WTC11 (cell line): ENCODE results near the gene TIMM8A. TPM values are rescaled to one million over a fixed set of nuclear protein-coding genes. Genes with fewer than 3 reads are reported as not detected.

Experiments
- ATAC-seq: fragments of 200-7000 bp; cut with Tn5 transposase; 2 replicates; pipeline ENCODE4 v1.10.0; 2021; ENCODE audit warnings: mild to moderate bottlenecking, moderate library complexity
- CTCF ChIA-PET: fragments of 300-600 bp; sonication (Branson Sonifier 250); formaldehyde crosslinking; loops from one replicate; lab custom pipeline; 2021; ENCODE audit warnings: antibody characterized with exemption; lab: Charles Lee
- POLR2A ChIA-PET: fragments of 350-600 bp; sonication (Branson Sonifier 250); formaldehyde crosslinking; loops from one replicate; lab custom pipeline; 2021; ENCODE audit warnings: antibody characterized with exemption; lab: Charles Lee
- DNase-seq: peaks from one replicate; pipeline ENCODE4 v3.0.0; 2021; ENCODE audit warnings: low spot score
- H3K27ac Mint-ChIP-seq: 2 replicates; pipeline ENCODE4 v1.8.0; 2021; ENCODE audit warnings: mixed read lengths
- H3K27me3 Mint-ChIP-seq: 2 replicates; pipeline ENCODE4 v1.8.0; 2021; ENCODE audit warnings: low read depth, mild to moderate bottlenecking, moderate library complexity, mixed read lengths
- H3K36me3 Mint-ChIP-seq: 2 replicates; pipeline ENCODE4 v1.8.0; 2021; ENCODE audit warnings: mixed read lengths
- H3K4me1 Mint-ChIP-seq: 2 replicates; pipeline ENCODE4 v1.8.0; 2022; ENCODE audit warnings: mixed read lengths
- H3K4me3 Mint-ChIP-seq: 2 replicates; pipeline ENCODE4 v1.8.0; 2021; ENCODE audit warnings: mild to moderate bottlenecking, moderate library complexity, mixed read lengths
- H3K9me3 Mint-ChIP-seq: 2 replicates; pipeline ENCODE4 v1.8.0; 2021; ENCODE audit warnings: mixed read lengths
- CBFB ChIP-seq: sonication (generic); formaldehyde crosslinking; IDR thresholded peaks from 2 replicates; pipeline ENCODE4 v1.8.1; 2022; ENCODE audit warnings: mild to moderate bottlenecking, low read depth, missing genetic modification reagents
- CREM ChIP-seq: sonication (generic); formaldehyde crosslinking; IDR thresholded peaks from 2 replicates; pipeline ENCODE4 v1.8.1; 2022; ENCODE audit warnings: mild to moderate bottlenecking, missing genetic modification reagents, moderate library complexity
- EMX1 ChIP-seq: fragments of 250-450 bp; sonication (Bioruptor Pico); IDR thresholded peaks from 2 replicates; pipeline ENCODE4 v1.8.0; 2021; ENCODE audit warnings: mild to moderate bottlenecking
- FOXP1 ChIP-seq: sonication (generic); formaldehyde crosslinking; IDR thresholded peaks from 2 replicates; pipeline ENCODE4 v1.8.0; 2022; ENCODE audit warnings: missing genetic modification reagents, mild to moderate bottlenecking, moderate library complexity, borderline replicate concordance
- NFE2L1 ChIP-seq: sonication (generic); formaldehyde crosslinking; IDR thresholded peaks from 2 replicates; pipeline ENCODE4 v1.8.1; 2023; ENCODE audit warnings: missing genetic modification reagents
- NR1H2 ChIP-seq: sonication (generic); formaldehyde crosslinking; IDR thresholded peaks from 2 replicates; pipeline ENCODE4 v1.9.0; 2021; ENCODE audit warnings: mild to moderate bottlenecking, moderate library complexity, missing genetic modification reagents
- NR2C2 ChIP-seq: sonication (generic); formaldehyde crosslinking; IDR thresholded peaks from 2 replicates; pipeline ENCODE4 v1.8.0; 2022; ENCODE audit warnings: mild to moderate bottlenecking, missing genetic modification reagents
- PRRX2 ChIP-seq: fragments of 250-450 bp; sonication (Bioruptor Pico); IDR thresholded peaks from 2 replicates; pipeline ENCODE4 v1.8.0; 2021; ENCODE audit warnings: mild to moderate bottlenecking
- ZNF263 ChIP-seq: sonication (generic); formaldehyde crosslinking; IDR thresholded peaks from 2 replicates; pipeline ENCODE4 v1.8.1; 2022; ENCODE audit warnings: low read depth, mild to moderate bottlenecking, moderate library complexity, missing genetic modification reagents
- ZNF317 ChIP-seq: sonication (generic); formaldehyde crosslinking; IDR thresholded peaks from 2 replicates; pipeline ENCODE4 v1.8.1; 2023; ENCODE audit warnings: low read depth, mild to moderate bottlenecking, moderate library complexity, missing genetic modification reagents, borderline replicate concordance
- ZNF423 ChIP-seq: fragments of 250-450 bp; sonication (Bioruptor Pico); IDR thresholded peaks from 2 replicates; pipeline ENCODE4 v2.1.2; 2022; ENCODE audit warnings: mild to moderate bottlenecking, moderate library complexity
- total RNA-seq: library from RNA; stranded (reverse); gene quantifications from 3 replicates; pipeline ENCODE4 v1.2.3, GENCODE V29; 2021
- TF ChIP-seq, protein P1 (sequence below): sonication (generic); formaldehyde crosslinking; IDR thresholded peaks from 2 replicates; pipeline ENCODE4 v1.8.1; 2023; ENCODE audit warnings: mild to moderate bottlenecking, moderate library complexity, missing genetic modification reagents
- TF ChIP-seq, protein P2 (sequence below): sonication (generic); formaldehyde crosslinking; IDR thresholded peaks from 2 replicates; pipeline ENCODE4 v1.8.0; 2022; ENCODE audit warnings: missing genetic modification reagents
- TF ChIP-seq, protein P3 (sequence below): sonication (generic); formaldehyde crosslinking; IDR thresholded peaks from 2 replicates; pipeline ENCODE4 v1.8.1; 2022; ENCODE audit warnings: low read depth, mild to moderate bottlenecking, moderate library complexity, missing genetic modification reagents, borderline replicate concordance
- TF ChIP-seq, protein P4 (sequence below): sonication (generic); formaldehyde crosslinking; IDR thresholded peaks from 2 replicates; pipeline ENCODE4 v1.8.0; 2023; ENCODE audit warnings: mild to moderate bottlenecking, missing genetic modification reagents
- TF ChIP-seq, protein P5 (sequence below): fragments of 250-450 bp; sonication (Bioruptor Pico); IDR thresholded peaks from 2 replicates; pipeline ENCODE4 v1.9.0; 2021; ENCODE audit warnings: mild to moderate bottlenecking, borderline replicate concordance
- TF ChIP-seq, protein P6 (sequence below): fragments of 250-450 bp; sonication (Bioruptor Pico); conservative IDR thresholded peaks from 2 replicates; pipeline ENCODE4 v1.9.0; 2021; ENCODE audit warnings: mild to moderate bottlenecking
- TF ChIP-seq, protein P7 (sequence below): sonication (generic); formaldehyde crosslinking; conservative IDR thresholded peaks from 2 replicates; pipeline ENCODE4 v1.8.1; 2022; ENCODE audit warnings: mild to moderate bottlenecking, missing genetic modification reagents

Gene TIMM8A
- total RNA-seq, 1 experiment from 2014 or later = 31.8 TPM

DNA sequence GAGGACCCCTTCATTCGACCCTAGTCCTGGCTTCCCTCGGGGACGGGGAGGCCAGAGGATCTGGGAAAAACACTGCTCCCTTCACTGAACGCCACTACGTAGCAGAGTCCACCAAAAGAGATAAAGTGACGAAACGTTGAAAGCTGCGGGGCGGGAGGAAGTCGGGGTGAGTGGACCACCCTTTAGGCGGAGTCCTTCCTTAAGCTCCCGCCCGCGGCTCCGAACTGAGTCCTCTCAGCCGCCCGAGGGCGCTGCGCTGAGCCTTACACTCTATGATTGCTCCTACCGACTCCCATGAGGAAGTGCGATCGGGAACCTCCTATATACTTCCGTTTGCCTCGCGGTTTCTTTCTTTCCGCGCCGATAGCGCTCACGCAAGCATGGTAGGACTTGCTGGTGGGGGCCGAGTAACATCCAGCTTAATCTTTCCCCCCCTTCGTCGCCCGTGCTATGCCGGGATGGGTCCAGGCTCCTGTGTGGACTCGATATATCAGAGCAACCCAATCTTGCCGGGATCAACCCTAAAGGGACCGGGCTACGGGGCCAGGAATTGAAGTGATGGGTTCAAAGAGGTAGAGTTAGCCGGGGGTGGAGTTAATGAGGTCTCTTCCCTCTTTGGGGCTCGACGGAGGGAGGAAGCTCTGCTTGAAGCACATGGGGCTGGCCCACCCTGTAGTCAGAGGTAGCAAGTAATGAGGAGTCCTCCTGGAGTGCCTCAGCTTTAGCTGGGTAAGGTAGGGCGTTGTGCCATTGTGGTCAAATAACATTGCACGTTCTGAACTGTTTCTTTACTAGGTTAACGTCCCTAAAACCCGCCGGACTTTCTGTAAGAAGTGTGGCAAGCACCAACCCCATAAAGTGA lies 42.4 kb upstream of the TIMM8A start, which contains the start of gene RPL36A (continued):
- TF ChIP-seq, protein P1, sequence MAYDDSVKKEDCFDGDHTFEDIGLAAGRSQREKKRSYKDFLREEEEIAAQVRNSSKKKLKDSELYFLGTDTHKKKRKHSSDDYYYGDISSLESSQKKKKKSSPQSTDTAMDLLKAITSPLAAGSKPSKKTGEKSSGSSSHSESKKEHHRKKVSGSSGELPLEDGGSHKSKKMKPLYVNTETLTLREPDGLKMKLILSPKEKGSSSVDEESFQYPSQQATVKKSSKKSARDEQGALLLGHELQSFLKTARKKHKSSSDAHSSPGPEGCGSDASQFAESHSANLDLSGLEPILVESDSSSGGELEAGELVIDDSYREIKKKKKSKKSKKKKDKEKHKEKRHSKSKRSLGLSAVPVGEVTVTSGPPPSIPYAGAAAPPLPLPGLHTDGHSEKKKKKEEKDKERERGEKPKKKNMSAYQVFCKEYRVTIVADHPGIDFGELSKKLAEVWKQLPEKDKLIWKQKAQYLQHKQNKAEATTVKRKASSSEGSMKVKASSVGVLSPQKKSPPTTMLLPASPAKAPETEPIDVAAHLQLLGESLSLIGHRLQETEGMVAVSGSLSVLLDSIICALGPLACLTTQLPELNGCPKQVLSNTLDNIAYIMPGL (CRISPR knock-in tag) = 0 out of 2 replicates have a peak, but pooled peaks have one; percentile 23
- TF ChIP-seq NR1H2 = no peak
- no peak for TF ChIP-seq ZNF263 (CRISPR knock-in tag)
- TF ChIP-seq EMX1 (CRISPR knock-in tag) = peak; percentile 95
- TF ChIP-seq ZNF423 (CRISPR knock-in tag) = no peak
- peak; percentile 76 for TF ChIP-seq PRRX2 (CRISPR knock-in tag)

DNA sequence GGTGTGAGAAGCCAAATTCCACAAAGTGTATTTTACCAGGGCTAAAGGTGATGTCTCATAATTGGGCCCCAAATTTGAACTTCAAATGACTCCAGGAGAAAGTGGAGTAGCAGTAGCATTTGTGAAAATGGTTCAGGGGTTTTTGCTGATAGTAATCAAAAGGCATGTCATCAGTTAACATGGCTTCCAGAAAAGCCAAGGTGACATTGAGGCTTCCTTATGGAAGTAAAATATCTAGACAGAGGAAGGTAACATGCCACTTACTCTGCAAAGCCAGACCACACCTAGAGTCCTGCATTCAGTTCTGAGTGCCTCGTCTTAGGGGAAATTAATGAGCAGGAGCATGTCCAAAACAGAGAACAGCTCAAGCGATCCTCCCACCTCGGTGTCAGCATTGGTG lies 40.1 kb upstream of the TIMM8A start:
- no peaks in the 10 kb centered on the region for H3K9me3 Mint-ChIP-seq
- no peak overlapping the region for H3K27ac Mint-ChIP-seq
- peaks cover 27% of the 10 kb centered on the region for H3K36me3 Mint-ChIP-seq
- DNase-seq = no peak
- no peaks in the 10 kb centered on the region for H3K27me3 Mint-ChIP-seq
- CTCF ChIA-PET = no interaction called here
- no peak for ATAC-seq
- peaks cover 17% of the 10 kb centered on the region for H3K4me1 Mint-ChIP-seq
- POLR2A ChIA-PET = no interaction called here
- no peak overlapping the region for H3K4me3 Mint-ChIP-seq
- TF ChIP-seq, protein P2, sequence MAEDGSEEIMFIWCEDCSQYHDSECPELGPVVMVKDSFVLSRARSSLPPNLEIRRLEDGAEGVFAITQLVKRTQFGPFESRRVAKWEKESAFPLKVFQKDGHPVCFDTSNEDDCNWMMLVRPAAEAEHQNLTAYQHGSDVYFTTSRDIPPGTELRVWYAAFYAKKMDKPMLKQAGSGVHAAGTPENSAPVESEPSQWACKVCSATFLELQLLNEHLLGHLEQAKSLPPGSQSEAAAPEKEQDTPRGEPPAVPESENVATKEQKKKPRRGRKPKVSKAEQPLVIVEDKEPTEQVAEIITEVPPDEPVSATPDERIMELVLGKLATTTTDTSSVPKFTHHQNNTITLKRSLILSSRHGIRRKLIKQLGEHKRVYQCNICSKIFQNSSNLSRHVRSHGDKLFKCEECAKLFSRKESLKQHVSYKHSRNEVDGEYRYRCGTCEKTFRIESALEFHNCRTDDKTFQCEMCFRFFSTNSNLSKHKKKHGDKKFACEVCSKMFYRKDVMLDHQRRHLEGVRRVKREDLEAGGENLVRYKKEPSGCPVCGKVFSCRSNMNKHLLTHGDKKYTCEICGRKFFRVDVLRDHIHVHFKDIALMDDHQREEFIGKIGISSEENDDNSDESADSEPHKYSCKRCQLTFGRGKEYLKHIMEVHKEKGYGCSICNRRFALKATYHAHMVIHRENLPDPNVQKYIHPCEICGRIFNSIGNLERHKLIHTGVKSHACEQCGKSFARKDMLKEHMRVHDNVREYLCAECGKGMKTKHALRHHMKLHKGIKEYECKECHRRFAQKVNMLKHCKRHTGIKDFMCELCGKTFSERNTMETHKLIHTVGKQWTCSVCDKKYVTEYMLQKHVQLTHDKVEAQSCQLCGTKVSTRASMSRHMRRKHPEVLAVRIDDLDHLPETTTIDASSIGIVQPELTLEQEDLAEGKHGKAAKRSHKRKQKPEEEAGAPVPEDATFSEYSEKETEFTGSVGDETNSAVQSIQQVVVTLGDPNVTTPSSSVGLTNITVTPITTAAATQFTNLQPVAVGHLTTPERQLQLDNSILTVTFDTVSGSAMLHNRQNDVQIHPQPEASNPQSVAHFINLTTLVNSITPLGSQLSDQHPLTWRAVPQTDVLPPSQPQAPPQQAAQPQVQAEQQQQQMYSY (CRISPR knock-in tag) = no peak
- TF ChIP-seq, protein P3, sequence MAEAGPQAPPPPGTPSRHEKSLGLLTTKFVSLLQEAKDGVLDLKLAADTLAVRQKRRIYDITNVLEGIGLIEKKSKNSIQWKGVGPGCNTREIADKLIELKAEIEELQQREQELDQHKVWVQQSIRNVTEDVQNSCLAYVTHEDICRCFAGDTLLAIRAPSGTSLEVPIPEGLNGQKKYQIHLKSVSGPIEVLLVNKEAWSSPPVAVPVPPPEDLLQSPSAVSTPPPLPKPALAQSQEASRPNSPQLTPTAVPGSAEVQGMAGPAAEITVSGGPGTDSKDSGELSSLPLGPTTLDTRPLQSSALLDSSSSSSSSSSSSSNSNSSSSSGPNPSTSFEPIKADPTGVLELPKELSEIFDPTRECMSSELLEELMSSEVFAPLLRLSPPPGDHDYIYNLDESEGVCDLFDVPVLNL (CRISPR knock-in tag) = no peak
- TF ChIP-seq ZNF263 (CRISPR knock-in tag) (no peak), CBFB (CRISPR knock-in tag) (no peak), FOXP1 (CRISPR knock-in tag) (no peak), ZNF317 (CRISPR knock-in tag) (no peak), CREM (CRISPR knock-in tag) (no peak), NR2C2 (no peak), NFE2L1 (no peak)
- TF ChIP-seq, protein P4, sequence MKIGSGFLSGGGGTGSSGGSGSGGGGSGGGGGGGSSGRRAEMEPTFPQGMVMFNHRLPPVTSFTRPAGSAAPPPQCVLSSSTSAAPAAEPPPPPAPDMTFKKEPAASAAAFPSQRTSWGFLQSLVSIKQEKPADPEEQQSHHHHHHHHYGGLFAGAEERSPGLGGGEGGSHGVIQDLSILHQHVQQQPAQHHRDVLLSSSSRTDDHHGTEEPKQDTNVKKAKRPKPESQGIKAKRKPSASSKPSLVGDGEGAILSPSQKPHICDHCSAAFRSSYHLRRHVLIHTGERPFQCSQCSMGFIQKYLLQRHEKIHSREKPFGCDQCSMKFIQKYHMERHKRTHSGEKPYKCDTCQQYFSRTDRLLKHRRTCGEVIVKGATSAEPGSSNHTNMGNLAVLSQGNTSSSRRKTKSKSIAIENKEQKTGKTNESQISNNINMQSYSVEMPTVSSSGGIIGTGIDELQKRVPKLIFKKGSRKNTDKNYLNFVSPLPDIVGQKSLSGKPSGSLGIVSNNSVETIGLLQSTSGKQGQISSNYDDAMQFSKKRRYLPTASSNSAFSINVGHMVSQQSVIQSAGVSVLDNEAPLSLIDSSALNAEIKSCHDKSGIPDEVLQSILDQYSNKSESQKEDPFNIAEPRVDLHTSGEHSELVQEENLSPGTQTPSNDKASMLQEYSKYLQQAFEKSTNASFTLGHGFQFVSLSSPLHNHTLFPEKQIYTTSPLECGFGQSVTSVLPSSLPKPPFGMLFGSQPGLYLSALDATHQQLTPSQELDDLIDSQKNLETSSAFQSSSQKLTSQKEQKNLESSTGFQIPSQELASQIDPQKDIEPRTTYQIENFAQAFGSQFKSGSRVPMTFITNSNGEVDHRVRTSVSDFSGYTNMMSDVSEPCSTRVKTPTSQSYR (CRISPR knock-in tag) = no peak
- TF ChIP-seq, protein P5, sequence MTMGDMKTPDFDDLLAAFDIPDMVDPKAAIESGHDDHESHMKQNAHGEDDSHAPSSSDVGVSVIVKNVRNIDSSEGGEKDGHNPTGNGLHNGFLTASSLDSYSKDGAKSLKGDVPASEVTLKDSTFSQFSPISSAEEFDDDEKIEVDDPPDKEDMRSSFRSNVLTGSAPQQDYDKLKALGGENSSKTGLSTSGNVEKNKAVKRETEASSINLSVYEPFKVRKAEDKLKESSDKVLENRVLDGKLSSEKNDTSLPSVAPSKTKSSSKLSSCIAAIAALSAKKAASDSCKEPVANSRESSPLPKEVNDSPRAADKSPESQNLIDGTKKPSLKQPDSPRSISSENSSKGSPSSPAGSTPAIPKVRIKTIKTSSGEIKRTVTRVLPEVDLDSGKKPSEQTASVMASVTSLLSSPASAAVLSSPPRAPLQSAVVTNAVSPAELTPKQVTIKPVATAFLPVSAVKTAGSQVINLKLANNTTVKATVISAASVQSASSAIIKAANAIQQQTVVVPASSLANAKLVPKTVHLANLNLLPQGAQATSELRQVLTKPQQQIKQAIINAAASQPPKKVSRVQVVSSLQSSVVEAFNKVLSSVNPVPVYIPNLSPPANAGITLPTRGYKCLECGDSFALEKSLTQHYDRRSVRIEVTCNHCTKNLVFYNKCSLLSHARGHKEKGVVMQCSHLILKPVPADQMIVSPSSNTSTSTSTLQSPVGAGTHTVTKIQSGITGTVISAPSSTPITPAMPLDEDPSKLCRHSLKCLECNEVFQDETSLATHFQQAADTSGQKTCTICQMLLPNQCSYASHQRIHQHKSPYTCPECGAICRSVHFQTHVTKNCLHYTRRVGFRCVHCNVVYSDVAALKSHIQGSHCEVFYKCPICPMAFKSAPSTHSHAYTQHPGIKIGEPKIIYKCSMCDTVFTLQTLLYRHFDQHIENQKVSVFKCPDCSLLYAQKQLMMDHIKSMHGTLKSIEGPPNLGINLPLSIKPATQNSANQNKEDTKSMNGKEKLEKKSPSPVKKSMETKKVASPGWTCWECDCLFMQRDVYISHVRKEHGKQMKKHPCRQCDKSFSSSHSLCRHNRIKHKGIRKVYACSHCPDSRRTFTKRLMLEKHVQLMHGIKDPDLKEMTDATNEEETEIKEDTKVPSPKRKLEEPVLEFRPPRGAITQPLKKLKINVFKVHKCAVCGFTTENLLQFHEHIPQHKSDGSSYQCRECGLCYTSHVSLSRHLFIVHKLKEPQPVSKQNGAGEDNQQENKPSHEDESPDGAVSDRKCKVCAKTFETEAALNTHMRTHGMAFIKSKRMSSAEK = no peak
- TF ChIP-seq, protein P6, sequence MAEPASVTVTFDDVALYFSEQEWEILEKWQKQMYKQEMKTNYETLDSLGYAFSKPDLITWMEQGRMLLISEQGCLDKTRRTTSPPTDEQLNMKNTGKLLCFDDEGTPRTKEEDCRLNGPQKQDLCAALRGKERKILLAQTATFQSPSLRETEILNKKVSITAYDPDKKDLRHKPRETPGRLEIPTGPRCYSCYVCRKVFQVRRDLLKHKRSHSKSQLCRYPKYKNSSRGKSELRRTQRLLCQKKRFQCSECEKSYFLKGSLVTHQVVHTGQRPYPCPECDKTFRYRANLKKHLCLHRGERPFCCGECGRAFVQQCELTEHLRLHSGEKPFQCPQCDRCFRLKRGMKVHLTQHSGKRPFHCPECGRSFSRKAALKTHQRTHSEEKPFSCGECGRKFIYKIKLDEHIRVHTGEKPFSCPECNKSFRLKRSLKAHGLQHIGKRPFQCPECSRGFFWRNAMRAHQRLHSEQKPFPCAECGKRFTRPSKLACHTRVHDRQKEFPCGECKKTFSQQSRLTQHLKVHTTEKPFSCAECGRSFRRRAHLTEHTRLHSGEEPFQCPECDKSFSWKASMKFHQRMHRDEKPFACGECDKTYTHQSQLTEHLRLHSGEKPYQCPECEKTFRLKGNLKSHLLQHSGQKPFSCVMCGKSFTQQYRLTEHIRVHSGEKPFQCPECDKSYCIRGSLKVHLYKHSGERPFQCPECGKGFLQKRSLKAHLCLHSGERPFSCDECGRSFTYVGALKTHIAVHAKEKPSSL (CRISPR knock-in tag) = no peak
- TF ChIP-seq, protein P7, sequence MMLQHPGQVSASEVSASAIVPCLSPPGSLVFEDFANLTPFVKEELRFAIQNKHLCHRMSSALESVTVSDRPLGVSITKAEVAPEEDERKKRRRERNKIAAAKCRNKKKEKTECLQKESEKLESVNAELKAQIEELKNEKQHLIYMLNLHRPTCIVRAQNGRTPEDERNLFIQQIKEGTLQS (CRISPR knock-in tag) = no peak
